Stimulated activated CD8-positive, alpha-beta memory T cell treated with anti-CD3 and anti-CD28 coated beads, Interleukin-2, amount 100 ng/mL, for 1 hour (primary cell): ENCODE results near the gene WDR31.
"Not testable (repeated sequence)": the region's sequence is repeated elsewhere in the genome, so short reads cannot be mapped to it uniquely, and the experiment has no call there.

Experiments used
- DNase-seq, 2 donors: peaks; one replicate each; pipeline ENCODE4 v3.0.0-alpha.2; 2020; ENCODE audit warnings: low read depth in 2 of 2

The WDR31 gene

DNA sequence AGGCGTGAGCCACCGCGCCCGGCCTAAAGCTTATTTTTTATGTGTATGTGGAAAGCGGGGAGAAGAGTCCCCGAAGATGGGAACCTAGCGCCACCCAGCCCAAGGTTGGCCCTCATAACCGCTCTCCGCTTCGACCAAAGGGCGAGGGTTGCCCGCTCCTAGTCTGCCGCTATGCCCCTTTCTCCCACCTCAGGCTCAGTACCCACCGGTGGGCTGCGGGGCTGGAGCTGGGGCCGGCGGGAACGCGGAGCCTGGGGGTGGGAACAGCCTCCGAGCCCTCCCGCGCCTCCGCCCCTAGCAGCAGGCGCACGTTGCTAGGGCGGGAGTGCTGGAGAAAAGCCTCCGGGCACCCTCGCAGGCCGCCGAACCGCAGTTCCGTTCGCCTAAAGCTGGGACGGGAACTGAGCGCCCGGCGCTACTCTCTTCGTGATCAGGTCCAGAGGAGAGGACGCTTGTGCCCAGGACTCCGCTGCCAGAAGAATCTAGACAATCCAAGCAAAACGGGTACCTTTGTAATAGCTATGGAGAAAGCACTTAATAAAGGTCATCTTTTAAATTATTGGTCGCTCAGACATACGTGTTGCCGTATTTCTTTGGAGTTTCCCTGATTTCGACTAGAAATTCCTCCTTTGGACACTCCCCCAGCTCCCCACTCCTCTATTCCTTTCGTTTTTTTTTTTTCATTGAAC, at the start of gene WDR31:
TSS of gene WDR31 (minus strand) at position 265 of the 689 bp plus-strand sequence. CDS start 8,253 bp downstream, outside the sequence.
- DNase-seq, result peak; percentile 60 to 69

DNA sequence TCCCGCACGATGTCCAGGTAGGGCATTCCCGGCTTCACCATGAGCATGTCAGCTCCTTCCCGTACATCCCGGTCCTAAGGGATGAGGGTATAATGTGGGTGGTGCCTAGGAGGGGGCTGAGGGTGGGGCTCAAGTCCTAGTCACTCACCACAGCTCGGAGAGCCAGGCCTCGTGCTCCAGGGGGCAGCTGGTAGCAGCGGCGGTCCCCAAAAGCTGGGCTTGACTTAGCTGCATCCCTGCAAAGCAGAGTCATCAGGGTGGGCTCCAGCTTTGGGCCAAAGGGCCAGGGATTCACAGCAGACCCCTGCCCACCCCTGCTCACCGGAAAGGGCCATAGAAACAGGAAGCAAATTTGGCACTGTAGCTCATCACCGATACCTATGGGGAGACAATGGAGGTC, 49.4 kb upstream of the WDR31 start:
- no peak for DNase-seq

DNA sequence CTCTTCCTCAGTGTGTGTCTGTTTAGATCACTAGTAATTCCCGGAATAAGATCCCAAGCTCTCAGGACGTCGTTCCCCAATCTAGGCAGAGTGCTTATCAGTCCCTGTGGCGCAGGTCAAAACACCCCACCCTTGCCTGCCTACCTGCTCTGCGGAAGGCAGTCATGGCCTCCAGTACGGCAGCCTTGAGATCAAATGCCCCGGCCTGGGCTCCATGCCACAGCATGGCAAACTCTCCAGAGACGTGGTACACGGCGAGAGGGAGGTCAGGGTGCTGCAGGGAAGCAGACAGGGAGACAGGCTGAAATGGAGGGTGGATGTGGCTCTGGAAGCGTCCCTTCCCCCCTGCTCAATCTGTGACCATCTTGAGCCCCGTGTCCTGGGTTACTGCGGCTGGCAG, 48.8 kb upstream of the WDR31 start:
- no peak for DNase-seq

DNA sequence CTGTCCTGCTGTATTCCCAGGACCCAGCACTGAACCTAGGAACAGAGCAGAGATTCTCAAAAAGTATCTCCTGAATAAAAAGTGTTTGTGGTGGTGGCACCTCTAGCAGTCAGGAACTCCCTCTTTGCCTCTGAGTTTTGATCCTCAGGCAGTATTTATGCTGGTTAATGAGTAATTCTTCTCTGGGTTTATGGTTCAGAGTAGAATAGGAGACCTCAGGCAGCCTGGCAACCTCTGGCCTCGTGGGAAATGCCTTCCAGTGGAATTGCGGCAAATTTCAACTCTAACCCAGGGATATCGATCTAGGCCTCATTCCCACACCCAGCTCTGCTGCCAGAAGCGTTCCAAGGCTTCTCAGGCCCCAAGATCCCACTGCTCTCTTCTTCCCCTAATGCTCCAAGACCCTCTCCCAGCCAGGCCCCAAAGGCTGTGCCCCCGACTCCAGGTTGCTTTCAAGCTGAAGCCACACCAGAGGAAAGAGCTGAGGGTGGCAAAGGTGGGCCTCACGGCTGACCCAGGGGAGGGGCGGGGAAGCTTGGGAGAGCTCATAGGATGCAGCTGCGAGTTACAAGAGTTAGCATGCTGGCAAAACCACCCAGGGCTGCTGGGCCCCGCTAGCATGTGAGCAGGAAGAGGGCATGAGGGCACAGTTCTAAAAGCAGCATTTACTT, 47.6 kb upstream of the WDR31 start:
- no peak for DNase-seq

DNA sequence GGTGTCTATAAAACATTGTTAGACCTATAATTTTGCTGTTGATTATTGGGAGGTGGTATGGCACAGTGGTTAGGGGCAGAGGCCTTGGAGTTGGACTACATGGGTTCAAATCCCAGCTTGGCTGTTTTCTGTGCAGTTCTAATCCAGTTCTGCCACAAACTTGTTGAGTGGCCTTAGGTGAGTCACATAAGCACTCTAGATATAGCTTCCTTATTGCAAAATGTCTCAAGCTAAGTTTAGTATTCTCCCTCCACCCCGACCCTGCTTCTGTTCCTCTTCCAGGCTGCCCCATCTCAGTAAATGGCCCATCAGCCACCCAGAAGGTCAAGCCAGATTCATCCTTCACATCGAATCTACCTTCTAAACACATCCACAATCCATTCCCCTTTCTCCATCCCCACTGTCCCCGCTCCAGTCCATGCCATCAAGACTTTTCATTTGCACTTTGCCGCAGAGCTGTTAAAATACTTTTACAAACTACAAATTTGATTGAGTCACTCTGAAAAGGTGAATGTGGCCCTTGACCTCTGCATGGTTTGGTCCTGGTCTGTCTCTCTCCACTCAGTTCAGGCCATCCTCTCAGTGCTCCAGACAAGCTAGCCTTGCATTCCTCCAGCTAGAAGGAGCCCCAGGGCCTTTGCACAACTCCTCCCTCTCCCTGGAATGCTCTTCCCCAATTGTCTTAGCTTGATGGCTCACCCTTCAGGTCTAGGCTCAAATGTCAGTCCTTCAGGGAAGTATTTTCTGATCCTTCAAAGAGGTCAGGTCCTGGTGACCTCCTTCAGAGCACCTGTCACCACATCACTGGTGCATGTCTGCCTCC, 46.7 kb upstream of the WDR31 start:
- no peak for DNase-seq

DNA sequence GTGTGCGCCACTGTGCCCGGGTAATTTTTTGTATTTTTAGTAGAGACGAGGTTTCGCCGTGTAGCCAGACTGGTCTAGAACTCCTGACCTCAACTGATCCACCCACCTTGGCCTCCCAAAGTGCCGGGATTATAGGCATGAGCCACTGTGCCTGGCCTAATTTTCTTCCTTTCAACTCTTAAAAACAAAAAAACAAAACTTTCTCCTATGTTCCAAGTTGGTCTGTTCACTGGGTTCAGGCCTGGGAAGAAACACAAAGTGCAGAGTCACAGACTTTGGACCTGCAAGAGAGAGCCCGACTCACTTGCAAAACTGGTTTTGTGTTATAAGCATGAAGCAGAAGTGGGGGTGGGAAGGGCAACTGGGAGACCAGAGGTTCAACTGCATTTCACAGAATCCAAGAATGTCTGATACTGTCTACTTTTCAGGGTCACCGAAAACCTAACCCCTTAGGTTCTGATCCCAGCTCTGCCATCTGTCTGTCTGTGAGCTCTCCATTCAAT, 41.9 kb upstream of the WDR31 start:
- DNase-seq, result no peak

DNA sequence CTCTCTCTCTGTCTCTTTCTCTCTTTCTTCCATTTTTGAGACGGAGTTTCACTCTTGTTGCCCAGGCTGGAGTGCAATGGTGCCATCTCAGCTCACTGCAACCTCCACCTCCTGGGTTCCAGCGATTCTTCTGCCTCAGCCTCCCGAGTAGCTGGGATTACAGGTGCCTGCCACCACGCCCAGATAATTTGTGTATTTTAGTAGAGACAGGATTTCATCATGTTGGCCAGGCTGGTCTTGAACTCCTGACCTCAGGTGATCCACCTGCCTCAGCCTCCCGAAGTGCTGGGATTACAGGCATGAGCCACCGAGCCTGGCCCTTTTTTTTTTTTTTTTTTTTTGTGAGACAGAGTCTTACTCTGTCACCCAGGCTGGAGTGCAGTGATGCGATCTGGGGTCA, 41.4 kb upstream of the WDR31 start:
- not testable (repeated sequence) for DNase-seq

DNA sequence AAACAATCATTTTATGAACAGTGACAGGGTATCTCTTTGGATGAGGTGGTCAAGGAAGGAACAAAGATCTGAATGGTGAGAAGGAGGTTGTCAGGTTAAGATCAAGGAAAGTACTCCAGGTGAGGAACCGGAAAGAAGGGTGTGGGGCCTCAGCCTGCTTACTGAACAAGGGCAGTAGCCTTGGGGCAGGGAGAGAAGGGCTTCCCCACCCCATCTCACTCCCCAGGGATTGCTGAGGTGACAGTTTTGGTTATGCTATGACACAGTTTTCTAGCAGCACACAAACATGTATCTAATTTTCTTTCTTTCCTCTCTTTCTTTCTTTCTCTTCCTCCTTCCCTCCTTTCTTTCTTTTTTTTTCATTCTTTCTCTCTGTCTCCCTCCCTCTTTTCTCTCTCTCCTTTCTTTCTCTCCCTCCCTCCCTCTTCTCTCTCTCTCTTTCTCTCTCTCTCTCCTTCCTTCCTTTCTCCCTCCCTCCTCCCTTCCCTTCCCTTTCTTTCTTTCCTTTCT, 40.8 kb upstream of the WDR31 start:
- DNase-seq, result no peak

DNA sequence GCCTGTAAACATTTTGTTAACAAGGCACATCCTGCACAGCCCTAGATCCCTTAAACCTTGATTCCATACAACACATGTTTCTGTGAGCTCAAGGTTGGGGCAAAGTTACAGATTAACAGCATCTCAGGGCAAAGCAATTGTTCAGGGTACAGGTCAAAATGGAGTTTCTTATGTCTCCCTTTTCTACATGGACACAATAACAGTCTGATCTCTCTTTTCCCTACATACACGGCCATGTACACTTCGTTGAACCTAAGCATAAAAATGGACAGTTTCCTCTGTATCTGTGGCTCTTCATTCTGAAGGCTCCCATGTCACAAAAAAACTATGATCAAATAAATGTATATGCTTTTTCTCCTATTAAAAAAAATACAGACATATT, 39.7 kb upstream of the WDR31 start:
- not testable (repeated sequence) for DNase-seq

DNA sequence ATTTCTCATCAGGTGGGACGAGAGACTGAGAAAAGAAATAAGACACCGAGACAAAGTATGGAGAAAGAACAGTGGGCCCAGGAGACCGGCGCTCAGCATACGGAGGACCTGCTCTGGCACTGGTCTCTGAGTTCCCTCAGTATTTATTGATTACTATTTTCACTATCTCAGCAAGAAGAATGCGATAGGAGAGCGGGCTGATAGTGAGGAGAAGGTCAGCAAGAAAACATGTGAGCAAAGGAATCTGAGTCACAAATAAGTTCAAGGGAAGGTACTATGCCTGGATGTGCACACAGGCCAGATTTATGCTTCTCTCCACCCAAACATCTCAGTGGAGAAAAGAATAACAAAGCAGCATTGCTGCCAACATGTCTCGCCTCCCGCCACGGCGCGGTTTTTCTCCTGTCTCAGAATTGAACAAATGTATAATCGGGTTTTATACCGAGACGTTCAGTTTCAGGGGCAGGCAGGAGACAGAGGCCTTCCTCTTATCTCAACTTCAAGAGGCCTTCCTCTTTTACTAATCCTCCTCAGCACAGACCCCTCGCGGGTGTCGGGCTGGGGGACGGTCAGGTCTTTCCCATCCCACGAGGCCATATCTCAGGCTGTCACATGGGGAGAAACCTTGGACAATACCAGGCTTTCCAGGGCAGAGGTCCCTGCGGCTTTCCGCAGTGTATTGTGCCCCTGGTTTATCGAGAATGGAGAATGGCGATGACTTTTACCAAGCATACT, 39.2 kb upstream of the WDR31 start:
- not testable (repeated sequence) for DNase-seq

DNA sequence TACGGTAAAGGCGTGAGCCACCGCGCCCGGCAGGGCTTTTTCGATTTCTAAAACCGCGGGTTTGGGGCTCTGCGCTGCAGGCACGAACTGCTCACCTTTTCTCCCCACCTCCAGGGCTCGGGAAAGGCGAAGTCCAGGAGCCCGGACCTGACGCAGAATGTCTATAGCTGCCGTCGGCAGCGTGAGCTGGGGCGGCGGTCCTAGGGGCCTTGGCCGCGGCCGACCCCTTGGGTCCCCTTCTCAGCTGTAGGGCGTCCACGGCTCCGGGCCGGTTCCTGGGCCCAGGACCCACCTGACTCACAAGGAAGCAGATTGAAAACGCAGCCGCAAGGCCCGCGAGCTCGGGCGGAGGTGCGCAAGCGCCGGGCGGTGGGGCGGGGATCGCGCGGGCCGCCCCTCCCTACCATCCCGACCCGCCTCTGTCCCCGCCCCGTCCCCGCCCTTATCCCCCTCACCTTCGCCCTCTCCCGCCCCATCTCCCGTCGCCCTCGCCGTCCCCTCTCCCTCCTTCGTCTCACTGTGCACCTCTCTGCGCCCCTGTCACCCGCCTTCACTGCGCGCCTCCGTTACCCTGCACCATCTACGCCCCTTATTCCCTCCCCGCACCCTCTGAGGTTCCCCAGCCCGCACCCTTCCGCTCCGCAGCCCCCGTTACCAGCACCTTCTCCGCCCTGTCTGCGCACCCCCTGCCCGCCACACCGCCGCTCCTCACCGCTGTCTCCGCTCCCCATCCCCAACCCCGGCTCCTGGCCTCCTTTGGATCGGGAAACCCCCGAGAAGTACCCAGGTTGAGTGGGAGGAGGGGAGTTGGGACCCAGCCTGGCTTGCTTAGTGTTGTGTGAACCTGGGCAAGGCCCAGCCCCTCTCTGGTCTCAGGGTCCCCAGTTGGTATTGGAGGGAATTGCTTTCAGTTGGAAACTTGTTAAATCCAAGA, 36.8 kb upstream of the WDR31 start, which contains the start of gene HDHD3:
TSS of gene HDHD3 (minus strand) at position 353 of the 934 bp plus-strand sequence. CDS start 2,632 bp downstream, outside the sequence.
- DNase-seq, result peak; percentile 66 to 68

DNA sequence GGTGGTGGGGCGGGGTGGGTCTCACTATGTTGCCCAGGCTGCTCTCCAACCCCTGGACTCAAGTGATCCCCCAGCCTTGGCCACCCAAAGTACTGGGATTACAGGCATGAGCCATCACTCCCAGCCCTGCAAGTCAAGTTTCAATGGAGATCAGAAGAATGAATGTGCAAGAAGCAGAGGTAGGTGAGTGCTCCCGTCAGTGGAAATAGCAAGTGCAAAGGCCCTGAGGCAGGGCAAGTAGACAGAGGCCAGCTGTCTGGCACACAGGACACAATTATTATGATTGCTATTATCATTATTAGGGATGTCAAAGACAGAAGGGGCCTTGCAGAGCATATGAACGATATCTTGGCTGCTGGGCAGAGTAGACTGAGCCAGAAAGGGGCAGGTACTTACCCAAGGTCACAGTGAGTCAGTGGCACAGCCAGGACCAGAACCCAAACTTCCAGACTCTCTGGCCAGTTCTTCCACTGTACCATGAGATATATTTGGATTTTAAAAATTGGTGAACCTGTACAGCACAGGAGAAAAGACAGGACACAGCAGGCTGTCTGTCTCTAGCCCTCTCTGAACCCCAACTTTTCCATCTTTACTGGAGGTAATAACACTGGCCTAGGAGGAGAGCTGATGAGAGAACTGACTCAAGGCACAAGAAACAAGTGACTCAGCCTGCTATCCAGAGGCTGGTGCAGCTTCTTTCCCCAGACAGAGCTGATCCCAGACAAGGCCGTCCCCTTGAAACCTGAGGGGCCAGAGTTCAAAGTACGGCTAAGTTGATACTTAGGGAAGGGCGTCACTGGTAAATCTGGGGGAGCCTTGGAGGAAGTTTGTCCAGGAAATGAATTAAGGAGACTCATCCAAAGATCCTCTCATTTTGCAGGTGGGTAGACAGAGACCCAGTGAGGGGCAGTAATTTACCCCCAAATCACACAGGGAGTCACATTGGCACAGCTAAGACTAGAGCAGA, 35.3 kb upstream of the WDR31 start:
- no peak for DNase-seq

DNA sequence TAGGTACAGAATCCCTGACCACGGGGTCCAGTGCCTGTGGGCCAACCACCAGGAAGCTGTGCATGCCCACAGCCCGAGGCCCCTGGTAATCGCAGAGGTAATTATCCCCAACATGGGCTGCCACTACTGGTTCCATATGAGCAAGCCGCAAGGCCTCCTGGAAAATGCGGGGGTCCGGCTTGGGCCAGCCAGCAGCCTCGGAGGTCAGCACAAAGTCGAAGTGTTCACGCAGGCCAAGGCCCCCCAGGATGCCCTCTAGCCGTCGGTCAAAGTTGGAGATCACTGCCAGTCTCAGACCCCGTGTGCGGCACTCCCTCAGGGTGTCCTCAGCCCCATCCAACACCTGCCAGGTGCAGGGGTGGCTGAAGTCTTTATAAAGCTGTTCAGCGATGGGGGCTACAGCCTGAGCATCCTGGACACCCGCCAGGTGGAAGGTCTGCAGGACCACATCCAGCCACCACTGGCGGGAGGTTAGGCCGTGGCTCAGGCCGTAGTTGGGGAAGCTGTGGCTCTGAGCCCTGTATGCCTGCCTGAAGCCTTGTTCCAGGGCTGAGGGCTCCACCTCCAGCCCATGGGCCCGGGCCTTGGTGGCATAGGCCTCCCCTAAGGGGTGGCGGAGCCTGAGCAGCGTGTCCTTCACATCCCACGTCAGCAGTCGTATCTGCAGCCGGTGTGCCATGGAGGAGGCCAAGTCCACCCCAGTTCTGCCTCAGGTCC, 33.8 kb upstream of the WDR31 start:
- no peak for DNase-seq

DNA sequence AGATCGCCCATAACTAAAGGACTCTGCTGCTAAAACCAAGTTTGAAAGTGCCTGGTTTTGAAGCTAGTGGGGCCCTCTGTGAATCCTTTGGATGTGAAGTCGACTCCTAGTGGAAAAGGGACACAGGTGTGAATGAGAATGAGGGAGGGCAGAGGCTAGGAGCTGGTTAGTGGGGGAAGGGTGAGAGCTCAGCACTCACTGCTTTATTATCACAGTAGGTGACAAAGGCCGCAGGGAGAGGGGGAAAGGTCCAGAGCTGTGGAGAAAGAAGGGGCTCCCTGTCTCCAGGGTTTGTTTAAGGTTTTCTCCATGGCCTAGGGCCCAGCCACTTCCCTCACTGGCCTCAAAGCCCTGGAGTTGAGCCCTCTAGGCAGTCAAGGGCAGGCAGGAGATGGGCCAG, 33.2 kb upstream of the WDR31 start:
- DNase-seq, result no peak

DNA sequence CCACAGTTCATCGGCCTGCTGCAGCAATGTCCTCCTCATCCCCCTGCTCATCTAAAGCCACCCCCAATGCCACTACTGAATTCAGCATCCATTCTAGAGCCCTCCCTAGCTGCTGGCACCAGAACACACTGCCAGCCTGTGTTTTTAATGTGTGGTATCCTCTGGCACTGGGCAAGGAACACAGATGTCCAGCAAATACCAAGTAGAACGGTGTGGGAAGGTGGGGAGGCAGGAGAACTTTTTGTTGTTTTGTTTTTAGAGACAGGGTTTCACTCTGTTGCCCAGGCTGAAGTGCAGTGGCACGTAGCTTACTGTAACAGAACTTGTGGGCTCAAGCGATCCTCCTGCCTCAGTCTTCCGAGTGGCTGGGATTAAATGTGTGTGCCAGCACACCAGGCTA, 32.0 kb upstream of the WDR31 start:
- no peak for DNase-seq

DNA sequence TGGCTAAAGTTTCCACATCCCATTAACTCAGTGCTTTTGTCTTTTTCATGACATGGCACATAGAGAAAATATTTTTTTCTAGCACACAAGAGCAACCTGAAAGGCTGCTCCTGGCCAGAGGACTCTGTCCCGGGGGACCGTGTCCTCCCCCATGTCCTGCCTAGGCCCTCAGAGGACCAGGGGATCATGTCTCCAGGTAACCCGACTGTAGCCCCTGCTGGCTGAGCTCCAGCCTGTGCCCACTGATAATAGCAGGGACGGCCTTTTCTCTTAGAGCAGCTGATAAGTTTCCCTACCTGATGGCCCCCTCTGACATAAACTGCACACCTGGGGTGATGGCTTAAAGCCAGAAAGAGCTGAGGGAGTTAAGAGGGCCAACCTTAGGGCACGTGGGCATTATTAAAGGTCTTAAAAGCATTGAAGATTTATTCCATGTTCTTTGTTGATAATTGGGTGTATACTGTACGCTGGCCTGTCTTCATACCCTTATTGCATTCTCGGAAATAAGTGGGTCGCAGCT, 30.8 kb upstream of the WDR31 start:
- no peak for DNase-seq

DNA sequence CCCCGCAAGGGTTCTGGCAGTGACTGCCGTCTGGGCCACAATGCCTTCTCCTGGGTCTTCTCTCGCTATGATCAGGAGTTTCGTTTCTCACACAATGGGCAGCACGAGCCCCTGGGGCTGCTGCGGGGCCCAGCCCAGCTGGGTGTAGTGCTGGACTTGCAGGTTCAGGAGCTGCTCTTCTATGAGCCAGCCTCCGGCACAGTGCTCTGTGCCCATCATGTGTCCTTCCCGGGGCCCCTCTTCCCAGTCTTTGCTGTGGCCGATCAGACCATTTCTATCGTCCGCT, 29.7 kb upstream of the WDR31 start:
- no peak for DNase-seq
